Activated naive CD8-positive, alpha-beta T cell treated with anti-CD3 and anti-CD28 coated beads for 36 hours (primary cell): ENCODE measurements around the gene PRKCH. TPM values are rescaled to one million over a fixed set of nuclear protein-coding genes. Genes with fewer than 3 reads are reported as not detected.

Source experiments
- DNase-seq: peaks from one replicate; pipeline ENCODE4 v3.0.0; 2021
- H3K27ac Mint-ChIP-seq: one replicate; pipeline ENCODE4 v1.8.0; 2022; ENCODE audit warnings: mild to moderate bottlenecking, moderate library complexity, mixed read lengths
- H3K27me3 Mint-ChIP-seq: one replicate; pipeline ENCODE4 v1.8.0; 2022; ENCODE audit warnings: mild to moderate bottlenecking, mixed read lengths
- H3K36me3 Mint-ChIP-seq: one replicate; pipeline ENCODE4 v1.8.0; 2021; ENCODE audit warnings: mild to moderate bottlenecking, mixed read lengths
- H3K4me1 Mint-ChIP-seq: one replicate; pipeline ENCODE4 v1.8.0; 2021; ENCODE audit warnings: mixed read lengths
- H3K4me3 Mint-ChIP-seq: one replicate; pipeline ENCODE4 v1.8.0; 2022; ENCODE audit warnings: mild to moderate bottlenecking, moderate library complexity, mixed read lengths
- H3K9me3 Mint-ChIP-seq: one replicate; pipeline ENCODE4 v1.8.0; 2022; ENCODE audit warnings: mixed read lengths
- total RNA-seq, 2 experiments: library from RNA; stranded (reverse); gene quantifications; one replicate each; pipeline ENCODE4 v1.2.3, GENCODE V29; 2021

The PRKCH gene
- total RNA-seq, 2 experiments from 2014 or later = 176 to 177 TPM

- H3K4me1 Mint-ChIP-seq = peaks cover 71% of the 10 kb centered on the region
- H3K4me3 Mint-ChIP-seq = no peak overlapping the region
- no peak for DNase-seq
- peaks cover 3% of the 10 kb centered on the region for H3K9me3 Mint-ChIP-seq
- H3K27me3 Mint-ChIP-seq = no peaks in the 10 kb centered on the region
- H3K36me3 Mint-ChIP-seq = peaks cover 20% of the 10 kb centered on the region
- peak overlapping the region; percentile 69 for H3K27ac Mint-ChIP-seq
Measured at GRCh38 chr14:61565181-61565580, 243.8 kb downstream of the PRKCH start.

GRCh38 chr14:61565836-61566536 is 244.6 kb downstream of the PRKCH start:
- Mint-ChIP-seq H3K9me3 (peaks cover 3% of the 10 kb centered on the region), H3K27ac (peak overlapping the region; percentile 69), H3K4me3 (no peak overlapping the region), H3K4me1 (peaks cover 75% of the 10 kb centered on the region), H3K36me3 (peaks cover 20% of the 10 kb centered on the region), H3K27me3 (no peaks in the 10 kb centered on the region)
- no peak for DNase-seq

- DNase-seq = no peak
- H3K9me3 Mint-ChIP-seq = peaks cover 3% of the 10 kb centered on the region
- H3K4me3 Mint-ChIP-seq = no peak overlapping the region
- H3K27ac Mint-ChIP-seq = no peak overlapping the region
- no peaks in the 10 kb centered on the region for H3K27me3 Mint-ChIP-seq
- H3K4me1 Mint-ChIP-seq = peaks cover 74% of the 10 kb centered on the region
- peaks cover 20% of the 10 kb centered on the region for H3K36me3 Mint-ChIP-seq
Measured at GRCh38 chr14:61566537-61567225, 245.3 kb downstream of the PRKCH start.

GRCh38 chr14:61567838-61568571 is 246.6 kb downstream of the PRKCH start:
- Mint-ChIP-seq H3K4me3 (peak overlapping the region; percentile 68), H3K27ac (peak overlapping the region; percentile 85), H3K27me3 (no peaks in the 10 kb centered on the region), H3K4me1 (peaks cover 68% of the 10 kb centered on the region), H3K9me3 (peaks cover 3% of the 10 kb centered on the region), H3K36me3 (peaks cover 16% of the 10 kb centered on the region)
- no peak for DNase-seq

GRCh38 chr14:61568572-61569011 is 247.2 kb downstream of the PRKCH start:
- no peaks in the 10 kb centered on the region for H3K27me3 Mint-ChIP-seq
- peak; percentile 79 for DNase-seq
- H3K4me3 Mint-ChIP-seq = peak overlapping the region; percentile 68
- peaks cover 14% of the 10 kb centered on the region for H3K36me3 Mint-ChIP-seq
- H3K27ac Mint-ChIP-seq = peak overlapping the region; percentile 85
- H3K4me1 Mint-ChIP-seq = peaks cover 68% of the 10 kb centered on the region
- peaks cover 3% of the 10 kb centered on the region for H3K9me3 Mint-ChIP-seq

- no peak for DNase-seq
- H3K4me1 Mint-ChIP-seq = peaks cover 70% of the 10 kb centered on the region
- H3K36me3 Mint-ChIP-seq = peaks cover 11% of the 10 kb centered on the region
- H3K4me3 Mint-ChIP-seq = peak overlapping the region; percentile 54
- H3K27me3 Mint-ChIP-seq = no peaks in the 10 kb centered on the region
- peak overlapping the region; percentile 77 for H3K27ac Mint-ChIP-seq
- H3K9me3 Mint-ChIP-seq = peaks cover 3% of the 10 kb centered on the region
Measured at GRCh38 chr14:61569308-61569707, 247.9 kb downstream of the PRKCH start.

- H3K4me1 Mint-ChIP-seq = peaks cover 66% of the 10 kb centered on the region
- no peaks in the 10 kb centered on the region for H3K27me3 Mint-ChIP-seq
- DNase-seq = peak; percentile 59
- peaks cover 11% of the 10 kb centered on the region for H3K36me3 Mint-ChIP-seq
- H3K27ac Mint-ChIP-seq = peak overlapping the region; percentile 77
- H3K4me3 Mint-ChIP-seq = peak overlapping the region; percentile 54
- peaks cover 3% of the 10 kb centered on the region for H3K9me3 Mint-ChIP-seq
Measured at GRCh38 chr14:61569812-61570548, 248.6 kb downstream of the PRKCH start.

GRCh38 chr14:61570549-61571290 is 249.3 kb downstream of the PRKCH start:
- Mint-ChIP-seq H3K36me3 (peaks cover 10% of the 10 kb centered on the region), H3K9me3 (peaks cover 2% of the 10 kb centered on the region), H3K27ac (peak overlapping the region; percentile 77), H3K4me3 (no peak overlapping the region), H3K27me3 (no peaks in the 10 kb centered on the region), H3K4me1 (peaks cover 65% of the 10 kb centered on the region)
- no peak for DNase-seq

- no peaks in the 10 kb centered on the region for H3K27me3 Mint-ChIP-seq
- H3K36me3 Mint-ChIP-seq = peaks cover 3% of the 10 kb centered on the region
- H3K4me1 Mint-ChIP-seq = peaks cover 53% of the 10 kb centered on the region
- DNase-seq = no peak
- no peak overlapping the region for H3K4me3 Mint-ChIP-seq
- no peaks in the 10 kb centered on the region for H3K9me3 Mint-ChIP-seq
- H3K27ac Mint-ChIP-seq = no peak overlapping the region
Measured at GRCh38 chr14:61571917-61572316, 250.5 kb downstream of the PRKCH start.

GRCh38 chr14:61573321-61573720 is 251.9 kb downstream of the PRKCH start:
- H3K4me3 Mint-ChIP-seq = no peak overlapping the region

GRCh38 chr14:61573748-61574513 is 252.6 kb downstream of the PRKCH start:
- H3K4me1 Mint-ChIP-seq = peaks cover 59% of the 10 kb centered on the region

More at GRCh38 chr14:61573321-61573720, 251.9 kb downstream of the PRKCH start:
- DNase-seq = no peak
- Mint-ChIP-seq H3K27me3 (no peaks in the 10 kb centered on the region), H3K27ac (no peak overlapping the region), H3K9me3 (no peaks in the 10 kb centered on the region), H3K36me3 (no peaks in the 10 kb centered on the region), H3K4me1 (peaks cover 56% of the 10 kb centered on the region)

GRCh38 chr14:61574514-61574807 is 253.1 kb downstream of the PRKCH start:
- no peak for DNase-seq
- Mint-ChIP-seq H3K9me3 (no peaks in the 10 kb centered on the region), H3K27ac (no peak overlapping the region), H3K4me1 (peaks cover 55% of the 10 kb centered on the region), H3K36me3 (no peaks in the 10 kb centered on the region), H3K27me3 (no peaks in the 10 kb centered on the region), H3K4me3 (no peak overlapping the region)

More at GRCh38 chr14:61573748-61574513, 252.6 kb downstream of the PRKCH start:
- no peaks in the 10 kb centered on the region for H3K36me3 Mint-ChIP-seq
- no peak overlapping the region for H3K27ac Mint-ChIP-seq
- no peak for DNase-seq
- H3K27me3 Mint-ChIP-seq = no peaks in the 10 kb centered on the region
- H3K9me3 Mint-ChIP-seq = no peaks in the 10 kb centered on the region
- H3K4me3 Mint-ChIP-seq = no peak overlapping the region

GRCh38 chr14:61575126-61575525 is 253.7 kb downstream of the PRKCH start:
- no peak overlapping the region for H3K27ac Mint-ChIP-seq
- H3K4me1 Mint-ChIP-seq = peaks cover 48% of the 10 kb centered on the region
- H3K36me3 Mint-ChIP-seq = no peaks in the 10 kb centered on the region
- H3K9me3 Mint-ChIP-seq = no peaks in the 10 kb centered on the region
- no peak for DNase-seq
- no peak overlapping the region for H3K4me3 Mint-ChIP-seq
- no peaks in the 10 kb centered on the region for H3K27me3 Mint-ChIP-seq
